ENCODE results near the gene NUCB1. TPM values are rescaled to one million over a fixed set of nuclear protein-coding genes. Genes with fewer than 3 reads are reported as not detected.

Gene NUCB1
- total RNA-seq, 2 experiments from 2014 or later, result 73.7 to 77.0 TPM

DNA sequence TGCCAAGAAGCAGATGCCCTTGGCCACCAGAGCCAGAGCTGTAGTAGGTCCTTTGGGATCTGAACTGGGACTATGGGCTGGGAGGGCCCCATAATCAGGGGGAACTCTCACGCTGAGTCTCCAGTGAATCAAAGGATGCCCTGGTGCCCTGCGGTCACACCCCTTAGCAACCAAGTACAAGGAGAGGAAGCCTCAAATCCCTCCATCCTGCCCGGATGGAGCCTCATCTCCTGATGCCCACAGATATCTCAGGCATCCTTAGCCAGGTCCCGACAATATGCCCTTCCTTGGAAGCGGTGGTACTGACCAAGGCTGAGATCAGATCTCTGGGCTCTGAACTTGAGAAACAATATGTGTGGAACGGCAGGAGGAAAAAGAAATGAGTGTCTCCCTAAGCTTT lies 33.4 kb upstream of the NUCB1 start:
- no peaks in the 10 kb centered on the region for H3K27me3 Mint-ChIP-seq
- no peak overlapping the region for H3K4me3 Mint-ChIP-seq
- H3K27ac ChIP-seq (ENCODE audit: low read depth in 1 of 2, low read length in 2 of 2), result no peak overlapping the region
- ATAC-seq (ENCODE audit: poor library complexity), result no peak
- POLR2A ChIA-PET, result no interaction called here
- peak in 1 of 14 experiments; percentile 8 for DNase-seq
- no peak overlapping the region for H3K27ac Mint-ChIP-seq
- H3K36me3 ChIP-seq (ENCODE audit: insufficient read depth, low read length), result no peaks in the 10 kb centered on the region
- TF ChIP-seq, protein P1, sequence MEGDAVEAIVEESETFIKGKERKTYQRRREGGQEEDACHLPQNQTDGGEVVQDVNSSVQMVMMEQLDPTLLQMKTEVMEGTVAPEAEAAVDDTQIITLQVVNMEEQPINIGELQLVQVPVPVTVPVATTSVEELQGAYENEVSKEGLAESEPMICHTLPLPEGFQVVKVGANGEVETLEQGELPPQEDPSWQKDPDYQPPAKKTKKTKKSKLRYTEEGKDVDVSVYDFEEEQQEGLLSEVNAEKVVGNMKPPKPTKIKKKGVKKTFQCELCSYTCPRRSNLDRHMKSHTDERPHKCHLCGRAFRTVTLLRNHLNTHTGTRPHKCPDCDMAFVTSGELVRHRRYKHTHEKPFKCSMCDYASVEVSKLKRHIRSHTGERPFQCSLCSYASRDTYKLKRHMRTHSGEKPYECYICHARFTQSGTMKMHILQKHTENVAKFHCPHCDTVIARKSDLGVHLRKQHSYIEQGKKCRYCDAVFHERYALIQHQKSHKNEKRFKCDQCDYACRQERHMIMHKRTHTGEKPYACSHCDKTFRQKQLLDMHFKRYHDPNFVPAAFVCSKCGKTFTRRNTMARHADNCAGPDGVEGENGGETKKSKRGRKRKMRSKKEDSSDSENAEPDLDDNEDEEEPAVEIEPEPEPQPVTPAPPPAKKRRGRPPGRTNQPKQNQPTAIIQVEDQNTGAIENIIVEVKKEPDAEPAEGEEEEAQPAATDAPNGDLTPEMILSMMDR (IDR thresholded peaks at IDR 0.05), result no peak
- intact Hi-C loops (cut with DNase I, micrococcal nuclease), result no loop called here
- CTCF ChIA-PET, result no interaction called here
- no peaks in the 10 kb centered on the region for H3K36me3 Mint-ChIP-seq (ENCODE audit: low read depth)
- no peaks in the 10 kb centered on the region for H3K9me3 ChIP-seq (ENCODE audit: control insufficient read depth in 1 of 2, insufficient read depth in 1 of 2, low read length in 2 of 2)
- no peaks in the 10 kb centered on the region for H3K4me1 Mint-ChIP-seq (ENCODE audit: low read depth)
- peaks cover 0 to 2% of the 10 kb centered on the region in 2 experiments for H3K27me3 ChIP-seq (ENCODE audit: control insufficient read depth in 1 of 2, insufficient read depth in 2 of 2, low read length in 2 of 2)
- no peaks in the 10 kb centered on the region for H3K4me1 ChIP-seq (ENCODE audit: insufficient read depth, low read length)
- no peak overlapping the region for H3K4me3 ChIP-seq (ENCODE audit: low read length)
- H3K9me3 Mint-ChIP-seq, result no peaks in the 10 kb centered on the region

DNA sequence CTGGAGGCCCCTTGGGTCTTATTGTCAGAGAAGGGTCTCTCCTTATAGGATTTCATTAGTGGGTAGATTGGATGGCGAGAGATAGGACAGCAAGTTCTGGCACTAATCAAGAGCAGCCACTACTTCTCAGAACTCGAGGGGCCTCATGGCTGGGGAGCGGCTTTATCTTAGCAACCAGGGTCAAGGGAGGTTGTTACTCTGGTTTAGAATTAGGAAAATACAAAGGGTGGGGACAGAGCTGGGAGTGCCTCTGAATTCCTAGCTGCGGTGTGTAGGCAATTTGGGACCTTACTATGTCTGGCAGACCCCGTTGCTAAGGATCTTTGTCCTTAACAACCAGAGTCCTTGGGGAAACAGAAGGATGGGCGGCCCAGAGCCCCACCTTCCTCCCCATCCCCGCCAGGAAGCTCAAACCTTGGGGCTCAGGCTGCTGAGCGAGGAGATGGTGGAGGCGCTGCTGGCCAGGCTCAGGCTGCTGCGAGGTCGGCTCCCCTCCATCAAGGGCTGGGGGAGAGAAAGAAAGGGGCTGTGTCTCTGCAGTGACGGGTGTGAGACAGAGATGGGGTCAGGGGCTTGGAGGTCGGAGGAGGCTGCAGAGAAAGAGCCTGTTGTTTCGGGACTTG lies 32.9 kb upstream of the NUCB1 start:
- ATAC-seq (ENCODE audit: poor library complexity), result no peak
- no peak overlapping the region for H3K4me3 Mint-ChIP-seq
- TF ChIP-seq, protein P1 (IDR thresholded peaks at IDR 0.05), result no peak
- intact Hi-C loops (cut with DNase I, micrococcal nuclease), result no loop called here
- Histone ChIP-seq H3K27ac (ENCODE audit: low read depth in 1 of 2, low read length in 2 of 2) (no peak overlapping the region), H3K4me3 (ENCODE audit: low read length) (no peak overlapping the region), H3K4me1 (ENCODE audit: insufficient read depth, low read length) (peaks cover 4% of the 10 kb centered on the region), H3K27me3 (ENCODE audit: control insufficient read depth in 1 of 2, insufficient read depth in 2 of 2, low read length in 2 of 2) (peaks cover 0 to 2% of the 10 kb centered on the region in 2 experiments), H3K36me3 (ENCODE audit: insufficient read depth, low read length) (no peaks in the 10 kb centered on the region), H3K9me3 (ENCODE audit: control insufficient read depth in 1 of 2, insufficient read depth in 1 of 2, low read length in 2 of 2) (no peaks in the 10 kb centered on the region)
- H3K27ac Mint-ChIP-seq, result no peak overlapping the region
- ChIA-PET CTCF (no interaction called here), POLR2A (no interaction called here)
- H3K36me3 Mint-ChIP-seq (ENCODE audit: low read depth), result peaks cover 3% of the 10 kb centered on the region
- no peaks in the 10 kb centered on the region for H3K9me3 Mint-ChIP-seq
- no peaks in the 10 kb centered on the region for H3K27me3 Mint-ChIP-seq
- H3K4me1 Mint-ChIP-seq (ENCODE audit: low read depth), result peaks cover 4% of the 10 kb centered on the region
- DNase-seq, result peak in 1 of 14 experiments; percentile 20

DNA sequence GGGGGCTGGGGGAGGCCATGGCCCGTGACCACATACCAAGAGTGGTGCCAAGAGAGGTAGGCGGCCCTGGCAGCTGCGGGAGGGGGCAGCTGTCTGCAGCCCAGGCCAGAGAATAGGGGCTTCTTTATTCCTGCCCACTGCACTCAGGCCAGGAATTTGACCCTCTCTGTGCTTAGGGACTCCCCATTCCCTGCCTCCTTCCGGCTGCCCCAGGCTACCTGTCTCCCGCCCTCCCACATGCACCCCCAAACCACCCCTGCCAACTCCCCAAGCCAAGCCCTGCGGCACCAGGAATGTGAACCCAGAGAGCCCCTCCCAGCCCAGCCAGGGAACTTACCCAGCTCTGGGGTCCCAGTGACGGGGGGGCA lies 32.4 kb upstream of the NUCB1 start:
- Histone ChIP-seq H3K36me3 (ENCODE audit: insufficient read depth, low read length) (no peaks in the 10 kb centered on the region), H3K27ac (ENCODE audit: low read depth in 1 of 2, low read length in 2 of 2) (no peak overlapping the region), H3K9me3 (ENCODE audit: control insufficient read depth in 1 of 2, insufficient read depth in 1 of 2, low read length in 2 of 2) (no peaks in the 10 kb centered on the region), H3K4me1 (ENCODE audit: insufficient read depth, low read length) (peaks cover 5% of the 10 kb centered on the region), H3K27me3 (ENCODE audit: control insufficient read depth in 1 of 2, insufficient read depth in 2 of 2, low read length in 2 of 2) (peaks cover 0 to 2% of the 10 kb centered on the region in 2 experiments), H3K4me3 (ENCODE audit: low read length) (no peak overlapping the region)
- H3K27ac Mint-ChIP-seq, result no peak overlapping the region
- DNase-seq, result peak in 1 of 14 experiments; percentile 32
- intact Hi-C loops (cut with DNase I, micrococcal nuclease), result no loop called here
- H3K9me3 Mint-ChIP-seq, result no peaks in the 10 kb centered on the region
- H3K27me3 Mint-ChIP-seq, result no peaks in the 10 kb centered on the region
- TF ChIP-seq, protein P1 (IDR thresholded peaks at IDR 0.05), result no peak
- no peak overlapping the region for H3K4me3 Mint-ChIP-seq
- ChIA-PET POLR2A (no interaction called here), CTCF (no interaction called here)
- ATAC-seq (ENCODE audit: poor library complexity), result no peak
- H3K4me1 Mint-ChIP-seq (ENCODE audit: low read depth), result peaks cover 8% of the 10 kb centered on the region
- peaks cover 8% of the 10 kb centered on the region for H3K36me3 Mint-ChIP-seq (ENCODE audit: low read depth)

All from CD4-positive, alpha-beta T cell (primary cell).